Lower leg skin (tissue), 4 donors: ENCODE measurements around the gene GPR62. TPM values are rescaled to one million over a fixed set of nuclear protein-coding genes. Genes with fewer than 3 reads are reported as not detected.
"Not testable (repeated sequence)": the region's sequence is repeated elsewhere in the genome, so short reads cannot be mapped to it uniquely, and the experiment has no call there.

Experiments
- DNase-seq, 2 donors: peaks; one replicate each; pipeline ENCODE4 v3.0.0-alpha.2; 2019; ENCODE audit warnings: low spot score in 2 of 2
- H3K4me3 ChIP-seq: fragments of 200-600 bp; sonication (generic); 2 replicates; pipeline ENCODE4 v1.5.1; 2017; ENCODE audit warnings: mild to moderate bottlenecking, low read depth; ENCODE audit not compliant: poor library complexity, severe bottlenecking
- CTCF ChIP-seq, 3 donors: fragments of 450-650 bp; IDR thresholded peaks; one replicate each; pipeline ENCODE4 v1.5.1; 2016; ENCODE audit warnings: antibody characterized with exemption in 3 of 3, mild to moderate bottlenecking in 3 of 3, moderate library complexity in 2 of 3
- POLR2A ChIP-seq, 2 donors: fragments of 450-650 bp; IDR thresholded peaks; one replicate each; pipeline ENCODE4 v1.6.1; 2016 to 2017; ENCODE audit warnings: antibody characterized with exemption in 2 of 2, mild to moderate bottlenecking in 1 of 2, moderate library complexity in 1 of 2
- WGBS, 2 donors: methylation state at CpG; one replicate each; pipeline ENCODE4 v1.1.5; 2018; 5-methylcytosine and 5-hydroxymethylcytosine counted together
- intact Hi-C: fragments of 100-400 bp; cut with DNase I; formaldehyde crosslinking; loops from one replicate; pipeline ENCODE4 v1.15.0; 2023; ENCODE audit warnings: low total_unique reads
- total RNA-seq, 4 donors: library from RNA; depleted of rRNA; stranded (reverse); fragments of >200 nt; gene quantifications; one replicate each; pipeline ENCODE4 v1.1.0, GENCODE V29; 2016

The GPR62 gene
- total RNA-seq, 4 donors from 2014 or later = not detected

GRCh38 chr3:51928438-51928837 lies 26.7 kb upstream of the GPR62 start:
- 90 to 96% methylated on average over 7 of the region's 7 CpGs for WGBS, 2 donors
- DNase-seq = peak in 1 of 2 donors; percentile 80
- H3K4me3 ChIP-seq = no peak overlapping the region
- intact Hi-C loops = no loop called here
- TF ChIP-seq POLR2A (IDR thresholded peaks at IDR 0.05) (no peak), CTCF (IDR thresholded peaks at IDR 0.05) (no peak)

- peak in 1 of 2 donors; percentile 43 for DNase-seq
- WGBS, 2 donors = 79 to 81% methylated on average over 3 of the region's 3 CpGs
- intact Hi-C loops, H3K4me3 ChIP-seq: not testable (repeated sequence)
Measured at GRCh38 chr3:51928981-51929380, 26.2 kb upstream of the GPR62 start.

DNA sequence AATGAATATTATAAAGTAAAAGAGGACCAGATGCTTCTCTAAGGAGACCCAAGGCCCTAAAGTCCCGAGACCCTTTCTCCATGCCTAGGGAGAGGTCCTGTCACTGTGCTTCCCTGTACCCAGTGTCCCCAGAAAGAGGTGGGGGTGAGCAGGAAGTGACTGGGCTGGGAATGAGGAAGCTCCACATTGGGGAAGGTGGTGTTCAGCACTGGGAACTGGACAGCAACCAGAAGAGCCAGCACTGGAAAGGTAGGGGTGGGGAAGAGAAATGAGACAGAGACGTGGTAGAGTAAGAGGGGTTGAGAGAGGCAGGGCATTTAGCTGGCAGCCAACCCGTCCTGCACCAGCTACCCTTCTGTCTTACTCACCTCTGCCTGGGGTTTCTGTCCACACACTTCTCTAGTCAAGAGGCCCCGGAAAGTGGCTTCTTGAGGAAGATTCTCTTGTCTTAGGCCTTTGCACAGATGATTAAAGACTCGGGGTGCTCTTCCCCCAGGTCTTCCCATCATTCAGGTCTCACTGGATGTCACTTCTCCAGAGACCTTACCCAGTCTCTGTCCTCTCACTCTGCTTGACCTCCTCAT lies 25.7 kb upstream of the GPR62 start:
- intact Hi-C loops = no loop called here
- no peak overlapping the region for H3K4me3 ChIP-seq
- no peak for TF ChIP-seq POLR2A (IDR thresholded peaks at IDR 0.05)
- no peak for TF ChIP-seq CTCF (IDR thresholded peaks at IDR 0.05)
- 70 to 73% methylated on average over 5 of the region's 5 CpGs for WGBS, 2 donors
- peak in 1 of 2 donors; percentile 32 for DNase-seq

DNA sequence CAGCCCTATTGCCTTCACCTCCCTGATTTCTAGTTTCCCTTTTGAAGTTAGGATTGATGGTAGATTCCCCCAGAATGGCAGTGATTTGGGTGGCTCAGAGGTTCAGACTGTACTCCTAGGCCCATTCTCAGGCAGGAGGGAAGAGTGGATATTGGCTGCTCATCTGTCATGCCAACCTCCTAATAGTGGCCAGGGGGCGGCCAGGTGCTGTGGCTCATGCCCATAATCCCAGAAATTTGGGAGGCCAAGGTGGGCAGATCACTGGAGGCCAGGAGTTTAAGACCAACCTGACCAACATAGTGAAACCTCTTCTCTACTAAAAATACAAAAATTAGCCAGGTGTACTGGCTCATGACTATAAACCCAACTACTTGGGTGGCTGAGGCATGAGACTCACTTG lies 24.7 kb upstream of the GPR62 start:
- no peak for TF ChIP-seq POLR2A (IDR thresholded peaks at IDR 0.05)
- no peak for TF ChIP-seq CTCF (IDR thresholded peaks at IDR 0.05)
- WGBS, 2 donors = 92 to 100% methylated on average over 1 of the region's 1 CpG
- no peak for DNase-seq
- intact Hi-C loops = no loop called here
- no peak overlapping the region for H3K4me3 ChIP-seq

- DNase-seq = no peak
- intact Hi-C loops = no loop called here
- WGBS, 2 donors = 92% methylated on average over 6 of the region's 6 CpGs
- no peak overlapping the region for H3K4me3 ChIP-seq
- TF ChIP-seq CTCF (IDR thresholded peaks at IDR 0.05) (no peak), POLR2A (IDR thresholded peaks at IDR 0.05) (no peak)
Measured at GRCh38 chr3:51931756-51932155, 23.4 kb upstream of the GPR62 start.

GRCh38 chr3:51932471-51933370 lies 22.5 kb upstream of the GPR62 start:
- intact Hi-C loops = no loop called here
- peak in 1 of 2 donors; percentile 11 for DNase-seq
- WGBS, 2 donors = 91 to 93% methylated on average over 15 of the region's 15 CpGs

More at GRCh38 chr3:51932471-51933370, 22.5 kb upstream of the GPR62 start:
- no peak overlapping the region for H3K4me3 ChIP-seq
- no peak for TF ChIP-seq POLR2A (IDR thresholded peaks at IDR 0.05)
- TF ChIP-seq CTCF (IDR thresholded peaks at IDR 0.05) = no peak
